ENCODE results near the gene GRM4.
"Not testable (repeated sequence)": the region's sequence is repeated elsewhere in the genome, so short reads cannot be mapped to it uniquely, and the experiment has no call there.

Gene GRM4

GRCh38 chr6:34146021-34146782 is at the start of gene GRM4:
Gene GRM4, minus strand, starts transcription at chr6:34146087. Its CDS starts 12,591 bp downstream, at chr6:34133496.
- DNase-seq, result no peak
- TF ChIP-seq GATA1 (IDR thresholded peaks at IDR 0.05; ENCODE audit: low read depth, low read length) (no peak), POLR2A (IDR thresholded peaks at IDR 0.05; ENCODE audit: low read length) (no peak)

GRCh38 chr6:34194772-34195171 is 48.9 kb upstream of the GRM4 start:
- no peak for DNase-seq
- TF ChIP-seq POLR2A (IDR thresholded peaks at IDR 0.05; ENCODE audit: low read length), result no peak
- TF ChIP-seq GATA1 (IDR thresholded peaks at IDR 0.05; ENCODE audit: low read depth, low read length), result no peak

- DNase-seq, result no peak
Measured at GRCh38 chr6:34190504-34191122, 44.7 kb upstream of the GRM4 start.

GRCh38 chr6:34189806-34190503 is 44.1 kb upstream of the GRM4 start:
- TF ChIP-seq POLR2A (IDR thresholded peaks at IDR 0.05; ENCODE audit: low read length) (no peak), GATA1 (IDR thresholded peaks at IDR 0.05; ENCODE audit: low read depth, low read length) (no peak)
- peak; percentile 23 to 39 for DNase-seq

More at GRCh38 chr6:34190504-34191122, 44.7 kb upstream of the GRM4 start:
- TF ChIP-seq GATA1 (IDR thresholded peaks at IDR 0.05; ENCODE audit: low read depth, low read length), result no peak
- no peak for TF ChIP-seq POLR2A (IDR thresholded peaks at IDR 0.05; ENCODE audit: low read length)

GRCh38 chr6:34184726-34185125 is 38.8 kb upstream of the GRM4 start:
- not testable (repeated sequence) for DNase-seq

- no peak for DNase-seq
Measured at GRCh38 chr6:34182751-34183531, 37.1 kb upstream of the GRM4 start.

GRCh38 chr6:34181908-34182307 is 36.0 kb upstream of the GRM4 start:
- no peak for TF ChIP-seq GATA1 (IDR thresholded peaks at IDR 0.05; ENCODE audit: low read depth, low read length)
- TF ChIP-seq POLR2A (IDR thresholded peaks at IDR 0.05; ENCODE audit: low read length), result no peak
- no peak for DNase-seq

More at GRCh38 chr6:34182751-34183531, 37.1 kb upstream of the GRM4 start:
- TF ChIP-seq POLR2A (IDR thresholded peaks at IDR 0.05; ENCODE audit: low read length) (no peak), GATA1 (IDR thresholded peaks at IDR 0.05; ENCODE audit: low read depth, low read length) (no peak)

- no peak for DNase-seq
- no peak for TF ChIP-seq POLR2A (IDR thresholded peaks at IDR 0.05; ENCODE audit: low read length)
- no peak for TF ChIP-seq GATA1 (IDR thresholded peaks at IDR 0.05; ENCODE audit: low read depth, low read length)
Measured at GRCh38 chr6:34179106-34179720, 33.3 kb upstream of the GRM4 start.

GRCh38 chr6:34178357-34179105 is 32.6 kb upstream of the GRM4 start:
- TF ChIP-seq POLR2A (IDR thresholded peaks at IDR 0.05; ENCODE audit: low read length) (no peak), GATA1 (IDR thresholded peaks at IDR 0.05; ENCODE audit: low read depth, low read length) (no peak)
- no peak for DNase-seq

- TF ChIP-seq GATA1 (IDR thresholded peaks at IDR 0.05; ENCODE audit: low read depth, low read length) (no peak), POLR2A (IDR thresholded peaks at IDR 0.05; ENCODE audit: low read length) (no peak)
- no peak for DNase-seq
Measured at GRCh38 chr6:34177181-34177591, 31.3 kb upstream of the GRM4 start.

- TF ChIP-seq GATA1 (IDR thresholded peaks at IDR 0.05; ENCODE audit: low read depth, low read length), result no peak
- no peak for TF ChIP-seq POLR2A (IDR thresholded peaks at IDR 0.05; ENCODE audit: low read length)
- DNase-seq, result peak in 1 of 2 experiments; percentile 23
Measured at GRCh38 chr6:34176261-34177031, 30.6 kb upstream of the GRM4 start.

GRCh38 chr6:34174846-34175399 is 29.0 kb upstream of the GRM4 start:
- DNase-seq, result no peak
- TF ChIP-seq POLR2A (IDR thresholded peaks at IDR 0.05; ENCODE audit: low read length), result no peak
- TF ChIP-seq GATA1 (IDR thresholded peaks at IDR 0.05; ENCODE audit: low read depth, low read length), result no peak
